HG03039 (cell line): ENCODE results near the gene AGBL1.

ENCODE experiments used
- ATAC-seq: cut with Tn5 transposase; IDR thresholded peaks from one replicate; pipeline ENCODE4 v1.9.1; 2021; ENCODE audit warnings: mild to moderate bottlenecking, moderate library complexity; ENCODE audit not compliant: unreplicated experiment

Gene AGBL1

GRCh38 chr15:86316726-86317383 is 237.2 kb downstream of the AGBL1 start:
- no peak for ATAC-seq

GRCh38 chr15:86317384-86317740 is 237.7 kb downstream of the AGBL1 start:
- no peak for ATAC-seq

GRCh38 chr15:86322629-86323028 is 243.0 kb downstream of the AGBL1 start:
- ATAC-seq, result no peak

- no peak for ATAC-seq
Measured at GRCh38 chr15:86327230-86327865, 247.7 kb downstream of the AGBL1 start.

- no peak for ATAC-seq
Measured at GRCh38 chr15:86328658-86329057, 249.0 kb downstream of the AGBL1 start.

GRCh38 chr15:86329311-86330013 is 249.8 kb downstream of the AGBL1 start:
- ATAC-seq, result no peak

GRCh38 chr15:86333819-86334218 is 254.1 kb downstream of the AGBL1 start:
- no peak for ATAC-seq

GRCh38 chr15:86336051-86336788 is 256.5 kb downstream of the AGBL1 start:
- no peak for ATAC-seq

GRCh38 chr15:86337071-86337470 is 257.4 kb downstream of the AGBL1 start:
- ATAC-seq, result no peak

GRCh38 chr15:86347245-86347644 is 267.6 kb downstream of the AGBL1 start:
- ATAC-seq, result no peak

- ATAC-seq, result no peak
Measured at GRCh38 chr15:86349565-86349964, 269.9 kb downstream of the AGBL1 start.

- no peak for ATAC-seq
Measured at GRCh38 chr15:86353213-86353612, 273.5 kb downstream of the AGBL1 start.

GRCh38 chr15:86355361-86355760 is 275.7 kb downstream of the AGBL1 start:
- ATAC-seq, result no peak

- ATAC-seq, result no peak
Measured at GRCh38 chr15:86355801-86356200, 276.1 kb downstream of the AGBL1 start.

- no peak for ATAC-seq
Measured at GRCh38 chr15:86362555-86362954, 282.9 kb downstream of the AGBL1 start.

GRCh38 chr15:86373147-86373546 is 293.5 kb downstream of the AGBL1 start:
- ATAC-seq, result no peak

- ATAC-seq, result no peak
Measured at GRCh38 chr15:86375733-86376280, 296.1 kb downstream of the AGBL1 start.

GRCh38 chr15:86377914-86378313 is 298.2 kb downstream of the AGBL1 start:
- no peak for ATAC-seq

- no peak for ATAC-seq
Measured at GRCh38 chr15:86382341-86382740, 302.7 kb downstream of the AGBL1 start.

- ATAC-seq, result no peak
Measured at GRCh38 chr15:86383611-86384010, 303.9 kb downstream of the AGBL1 start.

- no peak for ATAC-seq
Measured at GRCh38 chr15:86384186-86384585, 304.5 kb downstream of the AGBL1 start.
